H9 (cell line): ENCODE results near the gene FTO. TPM values are rescaled to one million over a fixed set of nuclear protein-coding genes. Genes with fewer than 3 reads are reported as not detected.

Source experiments
- DNase-seq: peaks from one replicate; pipeline ENCODE4 v3.0.0-alpha.2; 2017
- H2AFZ ChIP-seq: one replicate; pipeline ENCODE4 v1.6.1; 2013; ENCODE audit warnings: mild to moderate bottlenecking, low read length, control low read depth, moderate library complexity
- H2AK5ac ChIP-seq: 2 replicates; pipeline ENCODE4 v1.6.1; 2013; ENCODE audit warnings: low read length, control low read depth, mixed read lengths; ENCODE audit not compliant: insufficient read length
- H2BK120ac ChIP-seq: one replicate; pipeline ENCODE4 v1.6.1; 2013; ENCODE audit warnings: low read depth, mild to moderate bottlenecking, low read length, control low read depth, inconsistent platforms; ENCODE audit not compliant: poor library complexity, severe bottlenecking
- H2BK12ac ChIP-seq: 2 replicates; pipeline ENCODE4 v1.6.1; 2013; ENCODE audit warnings: low read length, control low read depth, mixed read lengths, low read depth; ENCODE audit not compliant: insufficient read length
- H2BK15ac ChIP-seq: 2 replicates; pipeline ENCODE4 v1.6.1; 2013; ENCODE audit warnings: low read depth, low read length, control low read depth
- H2BK20ac ChIP-seq: one replicate; pipeline ENCODE4 v1.6.1; 2013; ENCODE audit warnings: low read depth, mild to moderate bottlenecking, low read length, control low read depth, inconsistent platforms; ENCODE audit not compliant: poor library complexity, severe bottlenecking
- H2BK5ac ChIP-seq: 2 replicates; pipeline ENCODE4 v1.6.1; 2013; ENCODE audit warnings: low read length, control low read depth, mixed read lengths; ENCODE audit not compliant: insufficient read length
- H3K14ac ChIP-seq: 2 replicates; pipeline ENCODE4 v1.6.1; 2013; ENCODE audit warnings: low read length, control low read depth; ENCODE audit not compliant: insufficient read depth
- H3K18ac ChIP-seq: 2 replicates; pipeline ENCODE4 v1.6.1; 2013; ENCODE audit warnings: low read depth, mild to moderate bottlenecking, mixed read lengths, low read length, control low read depth; ENCODE audit not compliant: insufficient read length
- H3K23ac ChIP-seq: 2 replicates; pipeline ENCODE4 v1.6.1; 2013; ENCODE audit warnings: low read length, control low read depth, mixed read lengths, low read depth; ENCODE audit not compliant: insufficient read length
- H3K23me2 ChIP-seq: 2 replicates; pipeline ENCODE4 v1.6.1; 2013; ENCODE audit warnings: low read depth, mild to moderate bottlenecking, mixed read lengths, low read length, control low read depth; ENCODE audit not compliant: insufficient read length, poor library complexity, severe bottlenecking
- H3K27ac ChIP-seq: 2 replicates; pipeline ENCODE4 v1.5.1; 2013; ENCODE audit warnings: low read length, control low read depth, mixed read lengths, low read depth; ENCODE audit not compliant: insufficient read length
- H3K27me3 ChIP-seq: 2 replicates; pipeline ENCODE4 v1.6.1; 2013; ENCODE audit warnings: low read length, control low read depth, inconsistent platforms; ENCODE audit not compliant: insufficient read depth
- H3K4ac ChIP-seq: 2 replicates; pipeline ENCODE4 v1.6.1; 2013; ENCODE audit warnings: low read depth, mild to moderate bottlenecking, control low read depth, inconsistent platforms, low read length, moderate library complexity
- H3K4me1 ChIP-seq: 2 replicates; pipeline ENCODE4 v1.6.1; 2013; ENCODE audit warnings: low read length, control low read depth, inconsistent platforms; ENCODE audit not compliant: insufficient read depth
- H3K4me2 ChIP-seq: 2 replicates; pipeline ENCODE4 v1.6.1; 2013; ENCODE audit warnings: low read length, control low read depth, mixed read lengths; ENCODE audit not compliant: insufficient read length, insufficient read depth
- H3K56ac ChIP-seq: 2 replicates; pipeline ENCODE4 v1.6.1; 2013; ENCODE audit warnings: low read depth, mild to moderate bottlenecking, mixed read lengths, low read length, control low read depth; ENCODE audit not compliant: insufficient read length
- H3K79me1 ChIP-seq: 2 replicates; pipeline ENCODE4 v1.6.1; 2013; ENCODE audit warnings: low read depth, mild to moderate bottlenecking, moderate library complexity, low read length, control low read depth, inconsistent platforms; ENCODE audit not compliant: insufficient read depth, poor library complexity, severe bottlenecking
- H3K79me2 ChIP-seq: 2 replicates; pipeline ENCODE4 v1.6.1; 2013; ENCODE audit warnings: low read length, control low read depth, inconsistent platforms; ENCODE audit not compliant: insufficient read depth
- H3K9ac ChIP-seq: 2 replicates; pipeline ENCODE4 v1.6.1; 2013; ENCODE audit warnings: low read length, control low read depth, mixed read lengths; ENCODE audit not compliant: insufficient read length; ENCODE audit errors: extremely low read depth
- H3K9me3 ChIP-seq: one replicate; pipeline ENCODE4 v1.6.1; 2013; ENCODE audit warnings: low read depth, low read length, inconsistent platforms; ENCODE audit not compliant: control insufficient read depth
- H3T11ph ChIP-seq: one replicate; pipeline ENCODE4 v1.6.1; 2013; ENCODE audit warnings: mild to moderate bottlenecking, low read length, control low read depth, inconsistent platforms
- H4K20me1 ChIP-seq: one replicate; pipeline ENCODE4 v1.6.1; 2013; ENCODE audit not compliant: control insufficient read depth, insufficient read length, insufficient read depth
- H4K5ac ChIP-seq: 2 replicates; pipeline ENCODE4 v1.6.1; 2013; ENCODE audit warnings: low read depth, mild to moderate bottlenecking, mixed read lengths, low read length, control low read depth; ENCODE audit not compliant: insufficient read length
- H4K8ac ChIP-seq: replicated peaks from 2 replicates; pipeline ENCODE4 v1.6.1; 2013; ENCODE audit warnings: low read length, control low read depth, mixed read lengths, low read depth; ENCODE audit not compliant: insufficient read length
- H4K91ac ChIP-seq: 2 replicates; pipeline ENCODE4 v1.6.1; 2013; ENCODE audit warnings: low read depth, mild to moderate bottlenecking, moderate library complexity, mixed read lengths, low read length, control low read depth; ENCODE audit not compliant: insufficient read length
- H3K27ac Mint-ChIP-seq, 3 experiments: 2 replicates in 2 of 3; 3 replicates in 1 of 3; pipeline ENCODE4 v1.8.0; 2020 to 2021; ENCODE audit warnings: mixed read lengths in 3 of 3, mild to moderate bottlenecking in 1 of 3, moderate library complexity in 1 of 3
- H3K27me3 Mint-ChIP-seq: 2 replicates; pipeline ENCODE4 v1.8.0; 2021; ENCODE audit warnings: low read depth, mild to moderate bottlenecking, moderate library complexity, mixed read lengths
- H3K36me3 Mint-ChIP-seq, 3 experiments: 2 replicates in 2 of 3; 3 replicates in 1 of 3; pipeline ENCODE4 v1.8.0; 2020 to 2021; ENCODE audit warnings: low read depth in 3 of 3, mixed read lengths in 3 of 3; ENCODE audit not compliant: insufficient read depth in 1 of 3
- H3K4me1 Mint-ChIP-seq, 2 experiments: 2 replicates each; pipeline ENCODE4 v1.8.0; 2020; ENCODE audit warnings: mixed read lengths in 2 of 2
- H3K4me3 Mint-ChIP-seq, 2 experiments: 2 replicates in 1 of 2; 3 replicates in 1 of 2; pipeline ENCODE4 v1.8.0; 2020 to 2021; ENCODE audit warnings: mild to moderate bottlenecking in 2 of 2, mixed read lengths in 2 of 2, moderate library complexity in 1 of 2
- H3K9me3 Mint-ChIP-seq, 2 experiments: 2 replicates in 1 of 2; 3 replicates in 1 of 2; pipeline ENCODE4 v1.8.0; 2020; ENCODE audit warnings: mild to moderate bottlenecking in 2 of 2, mixed read lengths in 2 of 2, moderate library complexity in 1 of 2
- CTCF ChIP-seq: fragments of 200-600 bp; sonication (generic); conservative IDR thresholded peaks from 3 replicates; pipeline ENCODE4 v1.8.0; 2021; ENCODE audit warnings: antibody characterized with exemption, mild to moderate bottlenecking
- WGBS: extraction: QIAGEN DNeasy Blood & Tissue Kit; methylation state at CpG from one replicate; pipeline ENCODE4 v1.1.7; 2013; ENCODE audit warnings: missing lambda C conversion rate, low lambda C conversion rate, mixed read lengths; ENCODE audit not compliant: insufficient read length; ENCODE audit errors: extremely low coverage; 5-methylcytosine and 5-hydroxymethylcytosine counted together
- total RNA-seq: library from RNA; stranded (reverse); gene quantifications from 2 replicates; pipeline ENCODE4 v1.2.1, GENCODE V29; 2021

The FTO gene
- total RNA-seq, 1 experiment from 2014 or later = 67.9 TPM

GRCh38 chr16:54070789-54071343, 366.9 kb downstream of the FTO start:
- H3K4me3 Mint-ChIP-seq = no peak overlapping the region
- no peak overlapping the region for H3K56ac ChIP-seq
- no peak overlapping the region for H3K18ac ChIP-seq
- no peak overlapping the region for H2BK12ac ChIP-seq
- H4K20me1 ChIP-seq = no peaks in the 10 kb centered on the region
- no peaks in the 10 kb centered on the region for H3K9me3 ChIP-seq
- H3T11ph ChIP-seq = no peak overlapping the region
- H3K9me3 Mint-ChIP-seq = no peaks in the 10 kb centered on the region
- no peak overlapping the region for H4K5ac ChIP-seq
- H2AFZ ChIP-seq = no peak overlapping the region
- no peak overlapping the region for H3K27ac ChIP-seq
- no peak for DNase-seq
- H4K8ac ChIP-seq = no peak overlapping the region
- H3K4ac ChIP-seq = no peak overlapping the region
- no peak overlapping the region for H2BK15ac ChIP-seq
- no peak overlapping the region for H2BK5ac ChIP-seq
- H4K91ac ChIP-seq = no peak overlapping the region
- H3K4me2 ChIP-seq = no peak overlapping the region
- no peak overlapping the region for H3K27ac Mint-ChIP-seq
- H3K79me1 ChIP-seq = no peaks in the 10 kb centered on the region
- H2BK120ac ChIP-seq = no peak overlapping the region
- H2AK5ac ChIP-seq = no peak overlapping the region
- no peak overlapping the region for H3K23ac ChIP-seq
- no peaks in the 10 kb centered on the region for H3K27me3 ChIP-seq
- no peak overlapping the region for H3K9ac ChIP-seq
- no peaks in the 10 kb centered on the region for H3K79me2 ChIP-seq
- no peaks in the 10 kb centered on the region; the same call in 1 of the 2 replicates for H3K4me1 ChIP-seq
- peaks cover 26 to 42% of the 10 kb centered on the region in 2 experiments for H3K4me1 Mint-ChIP-seq
- no peak for TF ChIP-seq CTCF
- WGBS = no CpG with 5 or more reads among the region's 2 CpGs
- no peak overlapping the region for H3K14ac ChIP-seq
- no peaks in the 10 kb centered on the region for H3K23me2 ChIP-seq
- peaks cover 0 to 2% (median 0%) of the 10 kb centered on the region in 3 experiments; a peak in 1 of 7 replicates for H3K36me3 Mint-ChIP-seq
- H3K27me3 Mint-ChIP-seq = no peaks in the 10 kb centered on the region
- no peak overlapping the region for H2BK20ac ChIP-seq
